ENCODE results near the gene HNRNPLL. TPM values are rescaled to one million over a fixed set of nuclear protein-coding genes. Genes with fewer than 3 reads are reported as not detected.
"Not testable (repeated sequence)": the region's sequence is repeated elsewhere in the genome, so short reads cannot be mapped to it uniquely, and the experiment has no call there.

Gene HNRNPLL
- total RNA-seq, 1 experiment from 2014 or later, result 43.2 TPM

DNA sequence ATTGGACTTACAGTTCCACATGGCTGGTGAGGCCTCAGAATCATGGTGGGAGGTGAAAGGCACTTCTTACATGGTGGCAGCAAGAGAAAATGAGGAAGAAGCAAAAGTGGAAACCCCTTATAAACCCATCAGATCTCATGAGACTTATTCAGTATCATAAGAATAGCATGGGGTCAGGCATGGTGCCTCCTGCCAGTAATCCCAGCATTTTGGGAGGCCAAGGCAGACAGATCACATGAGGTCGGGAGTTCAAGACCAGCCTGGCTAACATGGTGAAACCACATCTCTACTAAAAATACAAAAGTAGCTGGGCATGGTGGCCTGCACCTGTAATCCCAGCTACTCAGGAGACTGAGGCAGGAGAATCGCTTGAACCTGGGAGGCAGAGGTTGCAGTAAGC is 6.5 kb upstream of the HNRNPLL start:
- CTCF ChIA-PET; H3K9me2 ChIP-seq (ENCODE audit: insufficient read depth); ATAC-seq; POLR2A ChIA-PET; H3K36me3 ChIP-seq (ENCODE audit: control insufficient read depth in 1 of 2, insufficient read depth in 2 of 2, low read length in 2 of 2); BruUV-seq (replicated peaks); H3K4me1 ChIP-seq (ENCODE audit: control insufficient read depth in 1 of 2, insufficient read depth in 2 of 2, low read length in 2 of 2); H3K4me3 ChIP-seq (replicated peaks in 1 of 2; ENCODE audit: low read depth in 1 of 2, low read length in 2 of 2); H2AFZ ChIP-seq (ENCODE audit: low read depth, low read length, poor library complexity, severe bottlenecking); H4K20me1 ChIP-seq (ENCODE audit: insufficient read depth); H3K27ac ChIP-seq (ENCODE audit: low read depth, low read length); H3K9me3 ChIP-seq (ENCODE audit: control insufficient read depth in 1 of 2, insufficient read depth in 1 of 2, low read depth in 1 of 2, low read length in 2 of 2); H3K79me2 ChIP-seq (ENCODE audit: insufficient read depth, low read length); H3K4me2 ChIP-seq (ENCODE audit: low read length); H3K9ac ChIP-seq (ENCODE audit: low read length); RAD21 ChIA-PET (ENCODE audit: low non-redundant PET in 1 of 2, low total read pairs in 2 of 2, uncharacterized antibody in 2 of 2, unreplicated experiment in 2 of 2); H3K27me3 ChIP-seq (ENCODE audit: insufficient read depth, low read length); DNase-seq (ENCODE audit: low read depth, low spot score); intact Hi-C loops (cut with micrococcal nuclease): not testable (repeated sequence)

DNA sequence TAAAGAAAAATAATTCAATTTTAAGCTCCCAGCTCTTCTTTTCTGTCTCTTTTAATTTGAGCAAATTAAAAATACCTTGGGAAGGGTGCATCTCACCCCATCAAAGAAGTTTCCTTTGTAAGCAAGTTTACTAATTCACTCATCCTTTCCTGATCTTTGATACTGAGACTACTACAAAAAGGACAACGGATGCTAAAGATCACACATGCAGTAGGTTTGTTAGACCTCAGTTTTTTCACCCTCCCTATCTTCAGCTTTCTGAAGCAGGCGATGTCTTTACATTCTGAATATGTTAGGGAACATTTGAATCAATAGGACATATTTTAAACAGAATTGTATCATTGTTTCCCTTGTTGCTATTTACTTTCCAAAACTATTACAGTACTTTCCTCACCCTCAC is 6.0 kb upstream of the HNRNPLL start:
- ChIA-PET CTCF (no interaction called here), POLR2A (no interaction called here), RAD21 (ENCODE audit: low non-redundant PET in 1 of 2, low total read pairs in 2 of 2, uncharacterized antibody in 2 of 2, unreplicated experiment in 2 of 2) (no interaction called here)
- Histone ChIP-seq H3K27ac (ENCODE audit: low read depth, low read length) (no peak overlapping the region), H3K27me3 (ENCODE audit: insufficient read depth, low read length) (no peaks in the 10 kb centered on the region), H3K4me2 (ENCODE audit: low read length) (no peak overlapping the region), H3K9me2 (ENCODE audit: insufficient read depth) (no peaks in the 10 kb centered on the region), H3K79me2 (ENCODE audit: insufficient read depth, low read length) (no peaks in the 10 kb centered on the region), H3K4me1 (ENCODE audit: control insufficient read depth in 1 of 2, insufficient read depth in 2 of 2, low read length in 2 of 2) (peaks cover 0 to 2% of the 10 kb centered on the region in 2 experiments; a peak in 1 of 4 replicates), H4K20me1 (ENCODE audit: insufficient read depth) (no peaks in the 10 kb centered on the region), H3K36me3 (ENCODE audit: control insufficient read depth in 1 of 2, insufficient read depth in 2 of 2, low read length in 2 of 2) (no peaks in the 10 kb centered on the region), H3K9ac (ENCODE audit: low read length) (no peak overlapping the region), H2AFZ (ENCODE audit: low read depth, low read length, poor library complexity, severe bottlenecking) (no peak overlapping the region), H3K9me3 (ENCODE audit: control insufficient read depth in 1 of 2, insufficient read depth in 1 of 2, low read depth in 1 of 2, low read length in 2 of 2) (no peaks in the 10 kb centered on the region), H3K4me3 (replicated peaks in 1 of 2; ENCODE audit: low read depth in 1 of 2, low read length in 2 of 2) (no peak overlapping the region)
- no TSS peak for BruUV-seq (replicated peaks)
- intact Hi-C loops (cut with micrococcal nuclease), result no loop called here
- DNase-seq (ENCODE audit: low read depth, low spot score), result no peak
- TF ChIP-seq POLR2A (IDR thresholded peaks at IDR 0.05; ENCODE audit: borderline replicate concordance, extremely low read depth, insufficient read depth, insufficient read length) (no peak), POLR2AphosphoS5 (IDR thresholded peaks at IDR 0.05; ENCODE audit: low read depth, low read length) (no peak), JUND (IDR thresholded peaks at IDR 0.05) (no peak), ZNF274 (IDR thresholded peaks at IDR 0.05; ENCODE audit: low read depth, low read length) (no peak), FOSL1 (IDR thresholded peaks at IDR 0.05; ENCODE audit: low read depth) (no peak), RAD21 (IDR thresholded peaks at IDR 0.05; ENCODE audit: low read depth) (no peak), ZFX (IDR thresholded peaks at IDR 0.05) (no peak), EZH2 (IDR thresholded peaks at IDR 0.05) (no peak), TCF7L2 (IDR thresholded peaks at IDR 0.05; ENCODE audit: borderline replicate concordance, extremely low read depth, insufficient read depth, insufficient read length) (no peak), SIN3A (IDR thresholded peaks at IDR 0.05; ENCODE audit: low read depth) (no peak), EZH2phosphoT487 (IDR thresholded peaks at IDR 0.05; ENCODE audit: borderline replicate concordance) (no peak), YY1 (IDR thresholded peaks at IDR 0.05; ENCODE audit: extremely low read depth, insufficient replicate concordance, low read depth, low read length) (no peak)
- TF ChIP-seq, protein P1, sequence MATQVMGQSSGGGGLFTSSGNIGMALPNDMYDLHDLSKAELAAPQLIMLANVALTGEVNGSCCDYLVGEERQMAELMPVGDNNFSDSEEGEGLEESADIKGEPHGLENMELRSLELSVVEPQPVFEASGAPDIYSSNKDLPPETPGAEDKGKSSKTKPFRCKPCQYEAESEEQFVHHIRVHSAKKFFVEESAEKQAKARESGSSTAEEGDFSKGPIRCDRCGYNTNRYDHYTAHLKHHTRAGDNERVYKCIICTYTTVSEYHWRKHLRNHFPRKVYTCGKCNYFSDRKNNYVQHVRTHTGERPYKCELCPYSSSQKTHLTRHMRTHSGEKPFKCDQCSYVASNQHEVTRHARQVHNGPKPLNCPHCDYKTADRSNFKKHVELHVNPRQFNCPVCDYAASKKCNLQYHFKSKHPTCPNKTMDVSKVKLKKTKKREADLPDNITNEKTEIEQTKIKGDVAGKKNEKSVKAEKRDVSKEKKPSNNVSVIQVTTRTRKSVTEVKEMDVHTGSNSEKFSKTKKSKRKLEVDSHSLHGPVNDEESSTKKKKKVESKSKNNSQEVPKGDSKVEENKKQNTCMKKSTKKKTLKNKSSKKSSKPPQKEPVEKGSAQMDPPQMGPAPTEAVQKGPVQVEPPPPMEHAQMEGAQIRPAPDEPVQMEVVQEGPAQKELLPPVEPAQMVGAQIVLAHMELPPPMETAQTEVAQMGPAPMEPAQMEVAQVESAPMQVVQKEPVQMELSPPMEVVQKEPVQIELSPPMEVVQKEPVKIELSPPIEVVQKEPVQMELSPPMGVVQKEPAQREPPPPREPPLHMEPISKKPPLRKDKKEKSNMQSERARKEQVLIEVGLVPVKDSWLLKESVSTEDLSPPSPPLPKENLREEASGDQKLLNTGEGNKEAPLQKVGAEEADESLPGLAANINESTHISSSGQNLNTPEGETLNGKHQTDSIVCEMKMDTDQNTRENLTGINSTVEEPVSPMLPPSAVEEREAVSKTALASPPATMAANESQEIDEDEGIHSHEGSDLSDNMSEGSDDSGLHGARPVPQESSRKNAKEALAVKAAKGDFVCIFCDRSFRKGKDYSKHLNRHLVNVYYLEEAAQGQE (IDR thresholded peaks at IDR 0.05; ENCODE audit: low read depth), result no peak
- TF ChIP-seq, protein P2, sequence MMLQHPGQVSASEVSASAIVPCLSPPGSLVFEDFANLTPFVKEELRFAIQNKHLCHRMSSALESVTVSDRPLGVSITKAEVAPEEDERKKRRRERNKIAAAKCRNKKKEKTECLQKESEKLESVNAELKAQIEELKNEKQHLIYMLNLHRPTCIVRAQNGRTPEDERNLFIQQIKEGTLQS (IDR thresholded peaks at IDR 0.05), result no peak
- TF ChIP-seq, protein P3, sequence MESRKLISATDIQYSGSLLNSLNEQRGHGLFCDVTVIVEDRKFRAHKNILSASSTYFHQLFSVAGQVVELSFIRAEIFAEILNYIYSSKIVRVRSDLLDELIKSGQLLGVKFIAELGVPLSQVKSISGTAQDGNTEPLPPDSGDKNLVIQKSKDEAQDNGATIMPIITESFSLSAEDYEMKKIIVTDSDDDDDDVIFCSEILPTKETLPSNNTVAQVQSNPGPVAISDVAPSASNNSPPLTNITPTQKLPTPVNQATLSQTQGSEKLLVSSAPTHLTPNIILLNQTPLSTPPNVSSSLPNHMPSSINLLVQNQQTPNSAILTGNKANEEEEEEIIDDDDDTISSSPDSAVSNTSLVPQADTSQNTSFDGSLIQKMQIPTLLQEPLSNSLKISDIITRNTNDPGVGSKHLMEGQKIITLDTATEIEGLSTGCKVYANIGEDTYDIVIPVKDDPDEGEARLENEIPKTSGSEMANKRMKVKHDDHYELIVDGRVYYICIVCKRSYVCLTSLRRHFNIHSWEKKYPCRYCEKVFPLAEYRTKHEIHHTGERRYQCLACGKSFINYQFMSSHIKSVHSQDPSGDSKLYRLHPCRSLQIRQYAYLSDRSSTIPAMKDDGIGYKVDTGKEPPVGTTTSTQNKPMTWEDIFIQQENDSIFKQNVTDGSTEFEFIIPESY (IDR thresholded peaks at IDR 0.05; ENCODE audit: extremely low read depth, insufficient replicate concordance, low read length), result no peak
- TF ChIP-seq, protein P4, sequence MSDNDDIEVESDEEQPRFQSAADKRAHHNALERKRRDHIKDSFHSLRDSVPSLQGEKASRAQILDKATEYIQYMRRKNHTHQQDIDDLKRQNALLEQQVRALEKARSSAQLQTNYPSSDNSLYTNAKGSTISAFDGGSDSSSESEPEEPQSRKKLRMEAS (IDR thresholded peaks at IDR 0.05), result no peak
- ATAC-seq, result no peak
